GOT3 (cell line): Measurements from ENCODE around the gene PEDS1.
"Not testable (repeated sequence)": the region's sequence is repeated elsewhere in the genome, so short reads cannot be mapped to it uniquely, and the experiment has no call there.

Source experiments
- DNase-seq: peaks from one replicate; lab custom pipeline; 2025; ENCODE audit warnings: mixed read lengths; lab: John Stamatoyannopoulos, UW

The PEDS1 gene

DNA sequence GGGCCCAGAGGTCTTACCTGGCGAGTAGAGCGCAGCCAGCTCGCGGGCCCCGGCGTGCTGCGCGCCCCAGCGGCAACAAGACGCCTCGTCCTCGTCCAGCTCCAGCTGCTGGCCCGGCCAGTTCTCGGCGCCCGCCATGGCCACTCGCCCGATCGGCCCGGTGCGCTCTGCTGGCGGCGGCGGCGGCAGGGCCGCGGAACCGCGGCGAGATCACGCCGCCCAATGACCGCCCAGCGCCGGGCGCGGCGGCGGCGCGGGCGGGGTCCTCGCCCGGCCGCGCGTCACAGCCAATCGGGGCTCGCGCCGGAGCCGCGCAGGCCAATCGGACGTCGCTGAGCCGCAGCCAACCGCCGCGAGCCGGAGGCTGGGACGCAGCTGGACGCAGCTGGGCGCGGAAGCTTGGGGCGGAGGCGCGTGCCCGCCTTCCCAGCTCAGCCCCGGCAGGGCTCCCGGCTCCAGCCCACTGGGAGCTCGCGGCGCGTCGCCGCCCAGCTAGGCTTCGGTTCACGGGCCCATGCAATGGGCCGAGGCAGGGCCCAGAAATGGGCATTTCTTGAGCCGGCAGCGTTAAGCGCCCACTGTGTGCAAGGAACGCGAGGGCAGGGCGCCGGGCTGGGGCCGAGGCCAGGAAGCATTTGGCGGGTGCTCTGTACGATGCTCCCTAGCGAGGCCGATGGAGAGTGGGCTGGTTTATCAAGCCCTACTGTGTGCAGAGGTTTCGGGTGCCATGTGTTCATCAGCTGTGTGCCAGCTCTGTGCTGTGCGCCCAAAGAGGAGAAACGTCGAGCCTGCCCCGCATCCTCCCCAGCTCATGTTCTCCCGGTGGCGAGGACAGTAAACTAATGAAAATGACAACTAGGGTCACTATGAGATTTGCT, at the start of gene PEDS1:
Gene PEDS1, minus strand, starts transcription at position 224 of the 878 bp plus-strand sequence. Its CDS starts 86 bp downstream, at position 138.
- DNase-seq, result peak; percentile 85

DNA sequence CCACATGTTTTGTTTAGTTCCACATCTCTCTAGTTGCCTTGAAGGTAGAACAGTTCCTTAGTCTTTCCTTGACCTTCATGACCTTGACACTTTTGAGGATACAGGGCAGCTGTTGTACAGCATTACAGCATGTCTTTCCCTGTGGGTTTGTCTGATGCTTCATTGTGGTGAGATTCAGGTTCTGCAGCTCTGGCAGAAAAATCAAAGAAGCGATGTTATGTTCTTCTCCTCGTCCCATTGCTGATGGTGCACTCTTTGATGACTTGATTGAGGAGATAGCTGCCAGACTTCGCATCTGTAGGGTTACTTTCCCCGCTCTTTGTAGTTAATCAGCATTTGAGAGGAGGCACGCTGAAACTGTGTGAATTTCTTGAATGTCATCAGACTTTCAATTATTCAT, 49.2 kb upstream of the PEDS1 start:
- DNase-seq, result no peak

DNA sequence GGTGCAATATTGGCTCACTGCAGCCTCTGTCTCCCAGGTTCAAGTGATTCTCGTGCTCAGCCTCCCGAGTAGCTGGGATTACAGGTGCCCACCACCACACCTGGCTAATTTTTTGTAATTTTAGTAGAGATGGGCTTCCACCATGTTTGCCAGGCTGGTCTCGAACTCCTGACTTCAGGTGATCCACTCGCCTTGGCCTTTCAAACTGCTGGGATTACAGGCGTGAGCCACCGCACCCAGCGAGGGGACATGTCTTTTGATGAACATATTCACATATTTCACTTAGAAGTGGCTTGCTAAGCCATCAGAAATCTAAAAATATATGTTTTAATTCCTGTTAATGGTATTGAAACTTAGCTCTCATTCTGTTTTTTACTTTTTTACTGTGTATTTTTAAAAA, 48.2 kb upstream of the PEDS1 start:
- not testable (repeated sequence) for DNase-seq

DNA sequence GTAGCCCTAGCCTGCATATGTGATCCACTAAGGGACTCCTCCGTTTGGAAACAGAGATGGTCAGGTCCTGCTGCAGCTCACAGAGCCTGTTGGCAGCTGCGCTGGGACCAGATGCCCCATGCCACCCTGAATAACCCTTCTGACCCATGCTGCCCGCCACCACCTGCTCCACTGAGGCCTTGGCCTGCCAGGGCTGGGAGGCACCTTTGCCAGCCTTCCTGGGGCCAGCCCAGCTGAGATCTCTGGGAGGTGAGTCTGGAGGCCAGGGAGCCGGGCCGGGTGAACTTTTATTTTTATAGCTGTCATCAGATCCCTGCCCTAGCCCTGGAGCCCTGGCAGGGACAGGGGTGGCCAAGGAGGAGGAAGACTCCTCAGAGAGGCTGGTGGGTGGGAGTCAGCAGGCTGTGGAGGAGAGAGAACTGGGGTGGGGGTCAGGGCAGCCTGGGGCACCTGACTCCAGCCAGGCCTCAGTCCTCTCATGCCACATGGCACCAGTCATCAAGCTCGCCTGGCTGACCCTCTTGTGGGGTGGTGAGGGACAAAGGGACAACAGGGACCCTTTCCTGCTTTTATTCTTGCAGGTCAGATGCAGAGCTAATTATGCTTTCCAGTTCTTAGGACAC, 47.1 kb upstream of the PEDS1 start:
- DNase-seq, result no peak

DNA sequence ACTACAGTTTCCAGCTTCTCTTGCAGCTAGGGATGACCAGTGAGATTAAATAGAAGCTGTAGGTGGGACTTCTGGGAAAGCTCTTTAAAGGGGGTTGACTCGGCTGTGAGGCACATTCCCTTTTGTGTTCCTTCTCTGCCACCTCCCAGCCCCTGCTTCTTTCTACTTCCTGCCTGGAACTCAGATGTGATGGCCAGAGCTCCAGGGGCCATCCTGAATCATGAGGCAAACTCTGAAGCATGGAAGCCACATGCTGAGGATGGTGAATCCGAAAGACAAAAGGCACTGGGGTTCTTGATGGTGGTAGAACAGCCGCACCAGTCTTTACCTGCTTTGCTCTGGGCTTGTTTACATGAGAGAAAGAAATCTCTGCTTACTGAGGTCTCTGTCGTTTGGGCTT, 46.2 kb upstream of the PEDS1 start:
- DNase-seq, result no peak

DNA sequence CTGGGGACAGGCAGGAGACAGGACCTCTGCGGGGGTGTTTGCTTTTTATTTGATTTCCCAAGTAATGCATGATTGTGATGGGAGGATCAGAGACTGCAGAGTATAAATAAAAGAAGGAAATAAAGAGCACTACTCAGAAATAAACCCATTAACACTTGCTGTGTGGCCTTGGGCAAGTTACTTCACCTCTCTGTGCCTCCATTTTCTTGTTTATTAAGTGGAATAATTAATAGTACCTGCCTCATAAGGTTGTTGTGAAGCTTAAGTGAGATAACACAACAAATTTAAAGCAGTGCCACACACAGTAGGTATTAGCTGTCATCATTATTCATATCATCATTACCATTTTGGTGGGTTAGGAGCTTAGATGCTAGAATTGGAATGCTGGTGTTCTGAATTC, 45.2 kb upstream of the PEDS1 start:
- no peak for DNase-seq

DNA sequence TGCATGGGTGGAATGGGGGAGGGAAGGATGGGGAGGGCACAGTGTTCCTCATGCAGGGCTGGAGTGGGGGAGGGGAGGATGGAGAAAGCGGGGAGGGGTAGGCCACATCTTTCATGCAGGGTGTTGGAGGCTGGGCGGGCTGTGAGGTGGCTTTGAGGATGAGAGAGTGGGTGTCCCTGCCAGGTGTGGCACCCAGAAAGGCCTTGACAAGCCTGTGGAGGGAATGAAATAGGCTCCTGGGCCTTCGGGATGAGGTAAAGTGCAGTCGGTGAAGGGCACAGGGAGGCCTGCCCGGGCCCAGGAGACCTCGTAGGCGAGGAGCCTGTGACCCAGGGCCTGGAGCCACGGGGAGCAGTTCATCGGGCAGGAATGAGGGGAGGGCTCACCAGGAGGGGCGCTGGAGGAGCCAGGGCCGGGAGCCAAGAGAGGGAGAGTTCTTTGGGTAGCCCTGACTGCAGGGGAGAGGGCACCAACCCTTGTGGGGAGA, 44.7 kb upstream of the PEDS1 start:
- DNase-seq, result no peak

DNA sequence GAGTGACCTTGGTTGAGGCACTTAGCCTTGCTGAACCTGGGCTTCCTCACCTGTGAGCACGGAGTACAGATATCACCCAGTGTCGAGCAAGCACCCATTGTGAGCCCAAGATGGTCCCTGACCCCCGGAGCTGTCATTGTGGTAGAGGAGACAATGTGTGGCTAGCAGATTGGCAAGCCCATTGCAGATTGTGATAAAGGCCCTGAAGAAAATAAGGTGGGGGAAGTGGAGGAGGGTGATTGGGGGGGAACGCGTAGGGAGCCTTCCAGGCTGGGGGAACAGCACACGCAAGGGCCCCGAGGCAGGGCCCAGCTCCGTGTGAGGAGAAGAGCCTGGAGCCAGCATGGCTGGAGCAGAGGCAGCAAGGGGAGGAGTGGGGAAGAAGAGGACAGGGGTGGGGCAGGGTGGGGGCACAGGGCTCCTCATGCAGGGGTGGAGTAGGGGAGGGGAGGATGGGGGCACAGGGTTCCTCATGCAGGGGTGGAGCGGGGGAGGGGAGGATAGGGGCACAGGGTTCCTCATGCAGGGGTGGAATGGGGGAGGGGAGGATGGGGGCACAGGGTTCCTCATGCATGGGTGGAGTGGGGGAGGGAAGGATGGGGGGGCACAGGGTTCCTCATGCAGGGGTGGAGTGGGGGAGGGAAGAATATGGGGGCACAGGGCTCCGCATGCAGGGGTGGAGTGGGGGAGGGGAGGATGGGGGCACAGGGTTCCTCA, 44.1 kb upstream of the PEDS1 start:
- no peak for DNase-seq

DNA sequence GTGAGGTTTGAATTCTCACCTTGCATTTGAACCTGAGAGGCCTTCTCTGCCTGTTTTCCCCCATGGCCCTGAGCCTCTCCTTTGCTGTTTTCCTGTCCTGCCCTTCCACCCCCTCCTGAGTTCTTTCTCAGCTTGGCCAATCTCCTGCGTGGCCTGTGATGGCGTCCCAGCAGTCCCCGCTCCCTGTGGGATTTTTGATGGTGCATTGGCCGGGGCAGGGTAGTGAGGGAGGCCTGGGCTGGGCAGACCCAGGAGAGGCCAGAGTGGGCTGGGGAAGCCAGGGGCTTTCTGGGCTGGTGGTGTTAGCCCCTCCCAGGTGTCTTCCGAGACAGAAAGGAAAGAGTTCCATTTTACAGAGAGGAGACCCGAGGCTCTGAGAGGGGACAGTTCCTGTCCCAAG, 43.4 kb upstream of the PEDS1 start:
- no peak for DNase-seq

DNA sequence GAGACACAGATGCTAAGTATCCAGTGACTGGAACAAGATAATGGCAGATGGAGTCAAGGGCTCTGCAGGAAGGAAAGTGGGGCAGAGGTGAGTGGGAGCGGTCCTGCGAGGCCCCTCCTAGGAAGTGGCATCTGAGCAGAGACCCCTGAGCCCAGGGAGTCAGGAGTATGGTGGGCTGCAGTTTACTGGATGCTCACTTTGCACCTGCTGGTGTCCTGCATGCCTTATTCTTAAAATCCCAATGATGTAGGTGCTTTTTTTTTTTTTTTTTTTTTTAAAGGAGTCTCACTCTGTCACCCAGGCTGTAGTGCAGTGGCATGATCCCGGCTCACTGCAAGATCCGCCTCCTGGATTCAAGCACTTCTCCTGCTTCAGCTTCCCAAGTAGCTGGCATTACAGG, 42.7 kb upstream of the PEDS1 start:
- no peak for DNase-seq

DNA sequence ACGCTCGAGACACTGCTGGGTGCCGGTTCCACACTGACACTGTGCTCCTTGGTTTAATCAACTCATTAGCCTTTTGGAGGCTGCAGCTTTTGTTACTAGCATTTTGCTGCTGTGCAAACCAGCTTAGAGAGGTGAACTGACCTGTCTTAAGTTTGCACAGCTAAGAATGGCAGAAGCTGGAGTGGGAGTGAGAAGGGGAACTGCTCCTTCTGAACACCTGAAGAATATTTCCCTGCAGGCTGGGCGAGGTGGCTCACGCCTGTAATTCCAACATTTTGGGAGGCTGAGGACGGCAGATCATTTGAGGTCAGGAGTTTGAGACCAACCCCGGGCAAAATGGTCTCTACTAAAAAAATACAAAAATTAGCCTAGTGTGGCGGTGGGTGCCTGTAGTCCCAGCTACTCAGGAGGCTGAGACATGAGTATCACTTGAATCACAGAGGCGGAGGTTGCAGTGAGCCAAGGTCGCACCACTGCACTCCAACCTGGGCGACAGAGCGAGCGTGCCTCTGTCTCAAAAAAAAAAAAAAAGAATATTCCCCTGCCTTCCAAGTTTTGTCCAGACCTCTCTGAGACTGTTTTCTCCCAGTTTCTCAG, 42.1 kb upstream of the PEDS1 start:
- DNase-seq, result no peak

DNA sequence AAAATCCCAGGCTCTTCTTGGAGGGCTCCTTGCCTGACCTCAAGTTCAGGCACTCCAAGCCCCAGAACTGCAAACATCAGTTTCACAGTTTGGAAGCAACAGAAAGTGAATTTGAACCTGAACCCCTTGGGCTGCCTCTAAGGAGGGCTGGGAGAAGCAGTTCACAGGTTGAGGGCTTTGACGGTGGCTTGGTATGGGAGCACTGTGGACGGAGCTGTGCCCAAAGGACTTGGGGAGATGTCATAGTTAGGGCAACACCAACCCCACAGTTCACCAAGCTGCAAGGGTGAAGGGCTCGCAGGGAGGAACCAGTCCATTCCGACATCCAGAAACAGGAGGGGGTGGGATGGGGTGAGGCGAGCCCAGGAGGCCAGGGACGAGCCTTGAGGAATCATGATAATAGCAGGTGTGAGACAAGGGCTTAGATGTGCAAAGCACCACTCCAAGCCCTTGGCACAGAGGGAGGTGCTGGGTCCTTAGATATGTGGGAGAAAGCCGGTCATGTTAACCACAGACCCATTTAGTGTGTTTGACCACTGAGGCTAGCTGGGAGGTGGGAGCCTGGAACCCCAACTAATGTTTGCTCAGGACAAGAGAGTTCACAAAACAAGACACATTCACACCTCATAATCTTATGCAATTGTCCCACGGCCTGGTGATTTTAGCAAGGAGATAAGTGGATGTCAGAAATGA, 41.5 kb upstream of the PEDS1 start:
- DNase-seq, result no peak

DNA sequence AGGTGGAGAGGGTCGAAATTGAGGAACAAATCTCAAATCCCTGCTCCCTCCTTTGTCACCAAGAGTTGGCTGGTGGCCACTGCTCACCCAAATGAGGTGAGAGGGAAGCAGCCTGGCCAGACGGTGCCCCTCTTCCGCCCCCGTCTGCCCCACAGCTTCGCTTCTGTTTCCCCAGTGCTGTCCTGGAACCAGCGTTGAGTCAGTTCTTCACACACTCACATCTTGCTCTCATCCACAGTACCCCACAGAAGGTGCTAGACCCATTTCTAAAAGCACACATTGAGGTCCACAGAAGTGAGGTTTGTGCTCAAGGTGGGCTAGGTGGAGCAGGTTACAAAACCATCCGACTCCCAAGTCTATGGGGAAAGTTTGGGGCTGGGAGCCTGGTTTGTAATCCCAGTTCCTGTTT, 40.9 kb upstream of the PEDS1 start:
- no peak for DNase-seq

DNA sequence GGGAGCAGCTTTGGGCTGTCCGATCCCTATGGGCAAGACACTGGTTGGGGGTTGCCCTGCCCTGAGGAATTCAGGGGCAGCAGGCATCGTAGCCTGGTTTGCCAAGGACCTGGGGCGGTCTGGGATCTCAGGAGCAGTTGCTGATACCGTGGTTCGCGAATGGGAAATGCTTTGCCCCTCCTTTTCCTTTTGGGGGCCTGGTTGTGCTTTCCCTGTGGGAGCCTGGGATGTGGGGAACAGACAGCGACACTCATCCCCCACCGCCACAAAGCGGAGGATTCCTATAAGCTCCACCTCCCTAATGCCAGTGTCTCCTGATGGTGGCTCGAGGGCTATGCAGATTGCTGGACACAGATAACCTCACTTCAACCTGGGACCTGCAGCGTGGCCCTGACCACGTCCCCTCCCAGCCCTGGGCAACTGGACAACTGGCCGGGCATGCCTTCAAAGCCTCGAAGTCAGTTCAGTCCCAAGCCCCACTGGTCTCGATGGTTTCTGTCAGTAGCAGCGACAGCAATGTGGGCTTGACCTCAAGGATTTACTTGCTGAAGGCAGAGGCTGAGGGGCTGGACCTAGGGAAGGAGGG, 40.4 kb upstream of the PEDS1 start:
- DNase-seq, result no peak

DNA sequence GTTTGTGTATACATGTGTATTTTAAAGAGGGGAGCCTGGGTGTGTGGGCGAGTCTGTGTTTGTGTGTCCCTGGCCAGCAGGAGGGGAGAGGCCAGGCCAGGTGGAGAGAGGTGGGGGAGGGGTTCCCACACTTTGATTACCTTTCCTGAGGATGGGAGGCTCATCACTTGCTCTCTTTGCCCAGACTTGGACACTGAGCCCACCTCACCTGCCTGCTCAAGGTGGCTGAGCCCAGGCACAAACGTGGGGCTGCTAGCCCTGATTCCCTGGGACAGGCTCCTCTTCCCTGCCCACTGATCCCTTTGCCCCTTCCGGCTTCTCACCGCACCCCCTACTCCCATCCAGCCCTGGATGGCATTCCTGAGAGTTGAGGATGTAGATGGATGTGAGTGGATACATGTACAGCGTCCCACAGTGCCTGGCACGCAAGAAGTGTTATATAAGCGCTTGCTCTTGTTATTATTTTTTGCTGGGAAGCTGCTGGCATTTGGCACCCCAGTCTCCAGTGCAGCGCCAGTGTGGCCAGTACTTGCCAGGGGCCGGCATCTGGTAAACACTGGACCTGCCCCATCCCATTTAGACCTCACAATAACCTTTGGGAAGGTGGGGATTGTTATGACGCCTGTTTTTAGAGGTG, 39.8 kb upstream of the PEDS1 start:
- no peak for DNase-seq

DNA sequence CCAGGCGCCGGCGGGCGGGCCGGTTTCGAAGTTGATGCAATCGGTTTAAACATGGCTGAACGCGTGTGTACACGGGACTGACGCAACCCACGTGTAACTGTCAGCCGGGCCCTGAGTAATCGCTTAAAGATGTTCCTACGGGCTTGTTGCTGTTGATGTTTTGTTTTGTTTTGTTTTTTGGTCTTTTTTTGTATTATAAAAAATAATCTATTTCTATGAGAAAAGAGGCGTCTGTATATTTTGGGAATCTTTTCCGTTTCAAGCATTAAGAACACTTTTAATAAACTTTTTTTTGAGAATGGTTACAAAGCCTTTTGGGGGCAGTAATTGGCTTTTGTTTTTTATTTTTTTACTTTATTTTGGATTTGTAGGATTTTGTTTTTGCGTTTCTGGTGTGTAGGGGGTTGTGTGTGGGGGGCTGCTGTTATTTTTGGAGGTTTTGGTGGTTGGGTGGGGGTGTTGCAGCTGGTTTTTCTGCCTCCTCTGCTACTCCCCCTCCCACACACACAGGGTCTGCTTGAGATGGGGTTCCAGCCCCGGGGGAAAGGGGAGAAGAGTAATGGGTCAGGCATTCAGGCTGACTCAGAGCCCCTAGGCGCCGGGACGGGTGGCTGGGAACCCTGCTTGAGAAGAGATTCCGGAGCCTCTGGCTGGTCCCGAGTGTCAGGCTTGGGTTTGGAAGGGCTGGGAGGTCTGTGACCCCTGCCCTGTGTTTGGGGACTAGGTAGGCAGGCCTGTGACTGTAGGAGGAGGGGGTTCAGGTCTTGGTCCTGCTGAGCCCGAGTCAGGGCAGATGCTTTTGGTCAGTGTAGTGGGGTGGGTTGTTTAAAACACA, 39.1 kb upstream of the PEDS1 start:
- peak; percentile 45 for DNase-seq

DNA sequence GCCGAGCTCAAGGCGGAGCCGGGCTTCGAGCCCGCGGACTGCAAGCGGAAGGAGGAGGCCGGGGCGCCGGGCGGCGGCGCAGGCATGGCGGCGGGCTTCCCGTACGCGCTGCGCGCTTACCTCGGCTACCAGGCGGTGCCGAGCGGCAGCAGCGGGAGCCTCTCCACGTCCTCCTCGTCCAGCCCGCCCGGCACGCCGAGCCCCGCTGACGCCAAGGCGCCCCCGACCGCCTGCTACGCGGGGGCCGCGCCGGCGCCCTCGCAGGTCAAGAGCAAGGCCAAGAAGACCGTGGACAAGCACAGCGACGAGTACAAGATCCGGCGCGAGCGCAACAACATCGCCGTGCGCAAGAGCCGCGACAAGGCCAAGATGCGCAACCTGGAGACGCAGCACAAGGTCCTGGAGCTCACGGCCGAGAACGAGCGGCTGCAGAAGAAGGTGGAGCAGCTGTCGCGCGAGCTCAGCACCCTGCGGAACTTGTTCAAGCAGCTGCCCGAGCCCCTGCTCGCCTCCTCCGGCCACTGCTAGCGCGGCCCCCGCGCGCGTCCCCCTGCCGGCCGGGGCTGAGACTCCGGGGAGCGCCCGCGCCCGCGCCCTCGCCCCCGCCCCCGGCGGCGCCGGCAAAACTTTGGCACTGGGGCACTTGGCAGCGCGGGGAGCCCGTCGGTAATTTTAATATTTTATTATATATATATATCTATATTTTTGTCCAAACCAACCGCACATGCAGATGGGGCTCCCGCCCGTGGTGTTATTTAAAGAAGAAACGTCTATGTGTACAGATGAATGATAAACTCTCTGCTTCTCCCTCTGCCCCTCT, 38.2 kb upstream of the PEDS1 start:
- DNase-seq, result no peak

DNA sequence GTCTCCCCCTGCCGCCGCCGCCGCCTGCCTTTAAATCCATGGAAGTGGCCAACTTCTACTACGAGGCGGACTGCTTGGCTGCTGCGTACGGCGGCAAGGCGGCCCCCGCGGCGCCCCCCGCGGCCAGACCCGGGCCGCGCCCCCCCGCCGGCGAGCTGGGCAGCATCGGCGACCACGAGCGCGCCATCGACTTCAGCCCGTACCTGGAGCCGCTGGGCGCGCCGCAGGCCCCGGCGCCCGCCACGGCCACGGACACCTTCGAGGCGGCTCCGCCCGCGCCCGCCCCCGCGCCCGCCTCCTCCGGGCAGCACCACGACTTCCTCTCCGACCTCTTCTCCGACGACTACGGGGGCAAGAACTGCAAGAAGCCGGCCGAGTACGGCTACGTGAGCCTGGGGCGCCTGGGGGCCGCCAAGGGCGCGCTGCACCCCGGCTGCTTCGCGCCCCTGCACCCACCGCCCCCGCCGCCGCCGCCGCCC, 37.6 kb upstream of the PEDS1 start:
- peak; percentile 94 for DNase-seq
